Measurements from ENCODE around the gene RCCD1.

DNA sequence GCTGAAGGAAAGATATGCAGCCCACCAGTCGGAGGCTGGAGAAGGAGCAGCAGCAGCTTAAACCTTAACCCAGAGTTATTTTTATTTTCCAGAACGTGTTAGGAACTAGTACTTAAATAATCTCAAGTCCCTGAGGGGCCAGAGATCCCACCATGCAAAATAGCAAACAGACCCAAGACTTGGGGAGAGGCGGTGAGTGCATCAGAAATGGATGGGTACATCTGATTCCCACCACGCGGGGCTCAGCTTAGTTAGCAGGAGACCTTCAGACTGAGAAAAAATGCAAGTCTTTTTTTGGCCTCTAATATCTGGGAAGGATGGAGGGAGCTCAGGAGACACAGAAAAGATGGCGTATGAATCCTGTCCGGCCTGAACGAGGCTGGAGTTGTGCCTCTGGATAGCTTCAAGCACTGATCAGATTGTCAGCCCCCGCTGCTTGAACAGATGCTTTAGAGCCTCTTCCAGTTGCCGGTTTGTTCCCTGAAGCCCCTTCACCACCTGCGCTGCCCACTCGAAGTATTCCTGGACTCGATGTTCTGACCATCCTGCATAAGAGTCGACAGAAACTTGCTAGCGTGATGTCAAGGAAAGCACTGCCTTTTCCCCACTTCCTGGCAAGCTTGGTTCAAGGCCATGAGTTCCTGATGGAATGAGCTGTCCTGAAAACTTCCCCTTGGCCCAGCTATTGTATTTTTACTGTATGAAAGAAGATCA lies 23.7 kb upstream of the RCCD1 start:
- TF ChIP-seq, protein P1, sequence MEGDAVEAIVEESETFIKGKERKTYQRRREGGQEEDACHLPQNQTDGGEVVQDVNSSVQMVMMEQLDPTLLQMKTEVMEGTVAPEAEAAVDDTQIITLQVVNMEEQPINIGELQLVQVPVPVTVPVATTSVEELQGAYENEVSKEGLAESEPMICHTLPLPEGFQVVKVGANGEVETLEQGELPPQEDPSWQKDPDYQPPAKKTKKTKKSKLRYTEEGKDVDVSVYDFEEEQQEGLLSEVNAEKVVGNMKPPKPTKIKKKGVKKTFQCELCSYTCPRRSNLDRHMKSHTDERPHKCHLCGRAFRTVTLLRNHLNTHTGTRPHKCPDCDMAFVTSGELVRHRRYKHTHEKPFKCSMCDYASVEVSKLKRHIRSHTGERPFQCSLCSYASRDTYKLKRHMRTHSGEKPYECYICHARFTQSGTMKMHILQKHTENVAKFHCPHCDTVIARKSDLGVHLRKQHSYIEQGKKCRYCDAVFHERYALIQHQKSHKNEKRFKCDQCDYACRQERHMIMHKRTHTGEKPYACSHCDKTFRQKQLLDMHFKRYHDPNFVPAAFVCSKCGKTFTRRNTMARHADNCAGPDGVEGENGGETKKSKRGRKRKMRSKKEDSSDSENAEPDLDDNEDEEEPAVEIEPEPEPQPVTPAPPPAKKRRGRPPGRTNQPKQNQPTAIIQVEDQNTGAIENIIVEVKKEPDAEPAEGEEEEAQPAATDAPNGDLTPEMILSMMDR (IDR thresholded peaks at IDR 0.05; ENCODE audit: control extremely low read depth in 1 of 3, insufficient read depth in 1 of 3, low read depth in 1 of 3, low read length in 3 of 3), result no peak
- no peak for TF ChIP-seq YY1 (IDR thresholded peaks at IDR 0.05; ENCODE audit: low read depth, low read length)

Measured in H1 (cell line).